Ovary (tissue), 3 donors: ENCODE results near the gene NXPH3.

Experiments used
- CTCF ChIP-seq, 3 donors: fragments of 450-650 bp in 2 of 3; fragments of 200-600 bp in 1 of 3; IDR thresholded peaks; one replicate each; pipeline versions ENCODE4 v1.5.1 to v1.8.0; 2016 to 2022; ENCODE audit warnings: antibody characterized with exemption in 3 of 3, mild to moderate bottlenecking in 1 of 3
- POLR2A ChIP-seq: fragments of 450-650 bp; IDR thresholded peaks from one replicate; pipeline ENCODE4 v1.6.1; 2017; ENCODE audit warnings: antibody characterized with exemption, mild to moderate bottlenecking, moderate library complexity
- donor health status: DM: no; HTN: no; CAD: no.

- TF ChIP-seq POLR2A (no peak), CTCF (IDR thresholded peaks at IDR 0.05) (peak in 1 of 3 donors; percentile 24)
These were observed 40.4 kb downstream of the NXPH3 start for GRCh38 chr17:49616086-49616485.
